Measurements from ENCODE around the gene SETD5. TPM values are rescaled to one million over a fixed set of nuclear protein-coding genes. Genes with fewer than 3 reads are reported as not detected.

Gene SETD5
- total RNA-seq, 4 donors from 2014 or later = 57.9 to 198 (median 94.2) TPM

GRCh38 chr3:9396632-9397331 lies 633 bp upstream of the SETD5 start:
- Histone ChIP-seq H3K27me3 (no peaks in the 10 kb centered on the region), H3K4me1 (peaks cover 12 to 19% of the 10 kb centered on the region in 2 donors), H3K27ac (peak overlapping the region; percentile 97 to 99), H3K9me3 (no peaks in the 10 kb centered on the region), H3K4me3 (peak overlapping the region; percentile 89 to 96), H3K36me3 (no peaks in the 10 kb centered on the region)
- DNase-seq = peak; percentile 99
- TF ChIP-seq POLR2A (IDR thresholded peaks at IDR 0.05) (no peak), CTCF (IDR thresholded peaks at IDR 0.05) (no peak)
- intact Hi-C loops (cut with DNase I; ENCODE audit: low total_unique reads) = no loop called here

GRCh38 chr3:9397906-9398699 lies 688 bp downstream of the SETD5 start:
- Histone ChIP-seq H3K36me3 (no peaks in the 10 kb centered on the region), H3K4me3 (peak overlapping the region; percentile 89 to 96), H3K27ac (peak overlapping the region; percentile 97 to 99), H3K27me3 (no peaks in the 10 kb centered on the region), H3K4me1 (peaks cover 12 to 30% of the 10 kb centered on the region in 2 donors), H3K9me3 (no peaks in the 10 kb centered on the region)
- intact Hi-C loops (cut with DNase I; ENCODE audit: low total_unique reads) = no loop called here
- peak; percentile 47 to 60 for DNase-seq
- TF ChIP-seq POLR2A (IDR thresholded peaks at IDR 0.05) (no peak), CTCF (IDR thresholded peaks at IDR 0.05) (no peak)

- no peak for TF ChIP-seq CTCF (IDR thresholded peaks at IDR 0.05)
- no peak for TF ChIP-seq POLR2A (IDR thresholded peaks at IDR 0.05)
- H3K4me3 ChIP-seq = peak overlapping the region; percentile 89 to 96
- no peaks in the 10 kb centered on the region for H3K9me3 ChIP-seq
- no peaks in the 10 kb centered on the region for H3K27me3 ChIP-seq
- intact Hi-C loops (cut with DNase I; ENCODE audit: low total_unique reads) = no loop called here
- no peaks in the 10 kb centered on the region for H3K36me3 ChIP-seq
- peaks cover 12 to 32% of the 10 kb centered on the region in 2 donors for H3K4me1 ChIP-seq
- DNase-seq = no peak
- peak overlapping the region; percentile 97 to 99 for H3K27ac ChIP-seq
These were observed 1.4 kb downstream of the SETD5 start for GRCh38 chr3:9398700-9399336.

- Histone ChIP-seq H3K9me3 (no peaks in the 10 kb centered on the region), H3K27ac (peak overlapping the region; percentile 97 to 99), H3K4me1 (peaks cover 12 to 31% of the 10 kb centered on the region in 2 donors), H3K27me3 (no peaks in the 10 kb centered on the region), H3K4me3 (peak overlapping the region; percentile 89 to 96), H3K36me3 (no peaks in the 10 kb centered on the region)
- no peak for TF ChIP-seq CTCF (IDR thresholded peaks at IDR 0.05)
- no peak for TF ChIP-seq POLR2A (IDR thresholded peaks at IDR 0.05)
- no peak for DNase-seq
- intact Hi-C loops (cut with DNase I; ENCODE audit: low total_unique reads) = no loop called here
These were observed 1.9 kb downstream of the SETD5 start for GRCh38 chr3:9399337-9399703.

Measured in uterus (tissue), 4 donors.